ENCODE data around the gene DIO3. TPM values are rescaled to one million over a fixed set of nuclear protein-coding genes. Genes with fewer than 3 reads are reported as not detected.

The DIO3 gene
- total and polyA plus RNA-seq, 2 experiments from 2014 or later: 0.18 TPM; not detected in 1

DNA sequence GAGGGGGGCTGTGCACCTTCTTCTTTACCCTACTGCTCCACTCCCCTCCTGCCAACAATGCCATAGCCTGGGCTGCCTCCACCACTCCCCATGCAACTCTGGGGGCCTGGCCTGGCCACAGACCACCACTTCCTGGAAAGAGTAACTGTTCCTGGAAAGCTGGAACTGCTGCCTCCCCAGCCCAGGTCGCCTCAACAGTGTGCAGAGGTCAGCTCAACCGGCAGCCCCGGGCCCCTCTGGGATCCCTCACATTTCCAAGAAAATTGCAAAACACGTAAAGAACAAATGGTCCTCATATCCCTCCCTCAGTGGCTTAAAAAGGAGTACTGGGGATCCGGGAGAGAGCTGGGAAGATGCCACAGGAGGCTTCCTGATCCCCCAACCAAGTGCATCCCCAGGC, 22.4 kb upstream of the DIO3 start:
- Histone ChIP-seq H3K9me3 (ENCODE audit: low read depth) (no peaks in the 10 kb centered on the region), H3K4me3 (no peak overlapping the region), H3K36me3 (no peaks in the 10 kb centered on the region), H3K27me3 (no peaks in the 10 kb centered on the region), H3K27ac (no peak overlapping the region), H3K4me1 (ENCODE audit: low read depth) (no peaks in the 10 kb centered on the region)
- no peak for DNase-seq (ENCODE audit: low read depth in 1 of 2, low spot score in 1 of 2)
- TF ChIP-seq CTCF (IDR thresholded peaks at IDR 0.05; ENCODE audit: low read depth, low read length): no peak

GRCh38 chr14:101539880-101540279, 21.4 kb upstream of the DIO3 start:
- Histone ChIP-seq H3K9me3 (ENCODE audit: low read depth) (no peaks in the 10 kb centered on the region), H3K27ac (no peak overlapping the region), H3K36me3 (no peaks in the 10 kb centered on the region), H3K4me3 (no peak overlapping the region), H3K4me1 (ENCODE audit: low read depth) (no peaks in the 10 kb centered on the region), H3K27me3 (no peaks in the 10 kb centered on the region)
- no peak for TF ChIP-seq CTCF (IDR thresholded peaks at IDR 0.05; ENCODE audit: low read depth, low read length)
- DNase-seq (ENCODE audit: low read depth in 1 of 2, low spot score in 1 of 2): no peak

- DNase-seq (ENCODE audit: low read depth in 1 of 2, low spot score in 1 of 2): no peak
- Histone ChIP-seq H3K9me3 (ENCODE audit: low read depth) (no peaks in the 10 kb centered on the region), H3K4me1 (ENCODE audit: low read depth) (no peaks in the 10 kb centered on the region), H3K27ac (no peak overlapping the region), H3K36me3 (no peaks in the 10 kb centered on the region), H3K4me3 (no peak overlapping the region), H3K27me3 (no peaks in the 10 kb centered on the region)
- no peak for TF ChIP-seq CTCF (IDR thresholded peaks at IDR 0.05; ENCODE audit: low read depth, low read length)
Measured at GRCh38 chr14:101540481-101541462, 20.5 kb upstream of the DIO3 start.

DNA sequence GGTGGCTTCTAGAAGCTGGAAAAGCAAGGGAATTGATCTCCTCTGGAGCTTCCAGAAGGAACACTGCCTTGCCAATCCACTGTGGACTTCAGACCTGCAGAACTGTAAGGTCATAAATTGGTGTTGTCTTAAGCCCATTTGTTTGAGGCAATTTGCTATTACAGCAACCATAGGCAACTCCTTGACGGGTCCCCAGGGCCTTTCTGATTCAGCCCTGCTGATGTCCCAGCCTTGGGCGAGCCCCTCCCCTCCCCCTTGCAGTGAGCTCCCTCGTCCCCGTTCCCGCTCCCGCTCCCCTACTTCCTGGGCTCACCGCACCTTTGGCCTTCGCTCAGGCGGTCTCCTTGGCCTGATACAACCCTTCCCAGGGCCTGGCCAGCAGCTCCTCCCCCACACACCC, 18.9 kb upstream of the DIO3 start:
- no peak for DNase-seq (ENCODE audit: low read depth in 1 of 2, low spot score in 1 of 2)
- H3K4me3 ChIP-seq: no peak overlapping the region
- H3K27me3 ChIP-seq: no peaks in the 10 kb centered on the region
- TF ChIP-seq CTCF (IDR thresholded peaks at IDR 0.05; ENCODE audit: low read depth, low read length): no peak
- H3K9me3 ChIP-seq (ENCODE audit: low read depth): no peaks in the 10 kb centered on the region
- no peak overlapping the region for H3K27ac ChIP-seq
- no peaks in the 10 kb centered on the region for H3K4me1 ChIP-seq (ENCODE audit: low read depth)
- no peaks in the 10 kb centered on the region for H3K36me3 ChIP-seq

DNA sequence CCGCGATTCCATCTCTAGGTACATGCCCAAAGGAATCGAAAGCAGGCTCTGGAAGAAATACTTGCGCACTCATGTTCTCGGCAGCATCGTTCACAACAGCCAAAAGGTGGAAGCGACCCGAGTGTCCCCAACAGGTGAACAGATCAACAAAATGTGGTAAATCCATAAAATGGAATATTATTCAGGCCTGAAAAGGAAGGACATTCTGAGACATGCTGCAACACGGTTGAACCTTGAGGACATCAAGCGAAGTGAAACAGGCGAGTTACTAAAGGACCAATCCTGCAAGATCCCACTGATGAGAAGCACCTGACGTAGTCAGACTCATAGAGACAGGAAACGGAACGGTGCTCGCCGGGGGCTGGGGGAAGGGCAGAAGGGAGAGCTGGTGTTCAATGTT, 17.5 kb upstream of the DIO3 start:
- no peaks in the 10 kb centered on the region for H3K27me3 ChIP-seq
- H3K4me1 ChIP-seq (ENCODE audit: low read depth): no peaks in the 10 kb centered on the region
- no peaks in the 10 kb centered on the region for H3K9me3 ChIP-seq (ENCODE audit: low read depth)
- H3K27ac ChIP-seq: no peak overlapping the region
- DNase-seq (ENCODE audit: low read depth in 1 of 2, low spot score in 1 of 2): no peak
- no peak for TF ChIP-seq CTCF (IDR thresholded peaks at IDR 0.05; ENCODE audit: low read depth, low read length)
- no peaks in the 10 kb centered on the region for H3K36me3 ChIP-seq
- H3K4me3 ChIP-seq: no peak overlapping the region

All from cardiac muscle cell (in vitro differentiated cells and primary cell).